ENCODE data around the gene PTX3.

The PTX3 gene

DNA sequence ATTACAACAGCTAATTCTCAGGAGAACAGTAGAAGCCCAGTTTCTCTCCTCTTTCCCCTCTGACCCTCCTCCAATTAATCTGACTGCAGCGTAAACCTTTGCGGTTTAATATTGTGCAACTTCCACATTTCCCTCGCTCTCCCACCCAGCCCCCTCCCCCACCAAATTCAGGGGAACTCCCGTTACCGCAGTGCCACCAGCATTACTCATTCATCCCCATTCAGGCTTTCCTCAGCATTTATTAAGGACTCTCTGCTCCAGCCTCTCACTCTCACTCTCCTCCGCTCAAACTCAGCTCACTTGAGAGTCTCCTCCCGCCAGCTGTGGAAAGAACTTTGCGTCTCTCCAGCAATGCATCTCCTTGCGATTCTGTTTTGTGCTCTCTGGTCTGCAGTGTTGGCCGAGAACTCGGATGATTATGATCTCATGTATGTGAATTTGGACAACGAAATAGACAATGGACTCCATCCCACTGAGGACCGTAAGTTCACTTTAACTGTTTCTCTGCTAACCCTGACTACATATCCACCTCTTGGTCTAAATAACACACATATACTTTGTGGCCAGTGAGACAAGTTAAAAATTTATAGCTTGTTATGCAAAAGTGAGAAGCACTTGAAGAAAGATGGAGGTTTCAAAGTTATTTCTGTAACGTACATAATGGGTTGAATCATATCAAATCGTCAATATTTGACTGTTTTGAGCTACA, at the start of gene PTX3:
PTX3 (plus strand) TSS at position 268 of the 709 bp plus-strand sequence; CDS start at position 352, 84 bp downstream.
- DNase-seq (ENCODE audit: low read depth): peak; percentile 11

DNA sequence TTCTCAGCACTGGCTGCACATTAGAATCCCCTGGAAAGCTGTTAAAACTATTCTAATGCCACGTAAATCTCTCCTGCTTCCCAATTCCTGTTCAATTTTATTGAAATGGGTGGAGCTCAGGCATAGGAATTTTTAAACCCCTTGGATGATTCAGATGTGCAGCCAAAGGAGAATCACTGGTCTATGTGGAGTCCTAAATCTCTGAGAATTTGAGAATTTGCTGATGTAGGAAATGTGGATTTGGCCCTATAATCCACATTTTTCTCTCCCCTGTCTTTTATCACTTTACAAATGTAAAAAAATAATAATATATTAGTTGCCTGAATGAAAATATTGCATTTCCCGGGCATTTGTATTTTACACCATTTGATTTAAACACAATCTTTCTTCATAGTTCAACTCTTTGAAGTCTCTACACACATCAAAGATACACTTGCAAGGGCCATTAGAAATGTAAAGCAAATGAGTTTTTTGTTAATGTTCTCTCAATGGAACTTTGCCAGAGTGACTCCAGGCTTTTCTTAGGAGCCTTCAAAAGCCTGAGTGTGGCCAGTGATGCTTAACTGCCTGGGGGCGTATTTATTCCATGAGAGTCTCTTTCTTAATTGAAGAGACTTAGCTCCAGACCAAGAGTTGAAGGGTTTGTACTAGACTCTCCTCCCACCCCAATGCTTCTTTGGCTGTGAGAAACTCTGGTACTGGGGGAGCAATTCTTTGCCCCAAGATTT, 48.8 kb upstream of the PTX3 start:
- no peak for DNase-seq (ENCODE audit: low read depth)

DNA sequence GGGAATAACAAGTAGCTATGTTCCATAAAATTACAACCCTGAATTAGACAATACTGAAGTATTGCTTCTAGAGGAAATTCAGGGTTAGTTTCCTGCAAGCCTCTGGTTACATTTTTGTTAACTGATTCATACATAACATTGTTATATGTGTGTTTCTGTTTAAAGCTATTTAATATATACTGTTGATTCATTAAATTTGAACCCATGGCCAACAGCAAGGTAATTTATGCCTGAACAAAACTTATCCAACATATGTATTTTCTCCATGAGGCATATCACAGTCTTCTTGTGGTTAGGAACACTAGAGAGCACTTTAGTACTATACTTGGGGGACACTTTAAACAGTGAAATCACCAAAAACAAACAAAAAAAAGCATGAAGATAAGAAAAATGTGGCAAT, 47.7 kb upstream of the PTX3 start:
- no peak for DNase-seq (ENCODE audit: low read depth)

DNA sequence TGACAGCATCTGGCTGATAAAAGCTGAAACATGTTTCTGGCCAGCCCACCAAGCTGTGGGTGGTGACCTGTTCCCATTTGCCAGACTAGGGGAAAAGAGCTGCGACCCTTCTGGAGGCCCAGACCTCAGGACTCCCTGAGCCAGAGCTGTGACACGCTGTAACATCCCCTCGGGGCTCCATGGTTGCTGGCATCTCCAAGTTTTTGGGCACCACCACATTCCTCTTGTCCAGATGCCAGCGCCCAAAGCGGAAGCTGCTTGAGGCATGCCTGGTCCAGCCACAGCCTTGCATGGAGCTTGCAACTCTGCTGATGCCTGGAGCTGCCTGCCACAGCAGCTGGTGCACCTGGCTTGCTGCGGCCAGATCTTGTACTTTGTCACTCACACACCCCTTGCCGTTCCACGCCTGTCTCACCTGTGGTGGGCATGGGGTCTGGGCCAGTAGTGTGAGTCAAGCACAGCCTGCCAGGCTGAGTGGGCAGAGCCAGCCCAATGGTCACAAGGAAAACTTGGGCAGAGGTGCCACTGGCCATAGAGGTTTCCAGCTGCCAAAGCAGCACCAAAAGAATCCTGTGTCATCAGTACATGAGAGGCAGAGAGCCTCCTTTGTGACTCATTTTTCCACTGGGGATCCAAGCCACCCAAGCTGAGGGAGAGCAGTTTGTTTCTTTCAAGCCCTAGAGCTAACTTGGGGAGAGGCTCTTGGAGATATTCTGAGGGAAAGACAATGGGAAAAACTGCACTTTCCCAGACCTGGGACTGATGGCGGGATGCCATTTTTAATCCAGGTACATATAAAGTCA, 45.7 kb upstream of the PTX3 start:
- no peak for DNase-seq (ENCODE audit: low read depth)

DNA sequence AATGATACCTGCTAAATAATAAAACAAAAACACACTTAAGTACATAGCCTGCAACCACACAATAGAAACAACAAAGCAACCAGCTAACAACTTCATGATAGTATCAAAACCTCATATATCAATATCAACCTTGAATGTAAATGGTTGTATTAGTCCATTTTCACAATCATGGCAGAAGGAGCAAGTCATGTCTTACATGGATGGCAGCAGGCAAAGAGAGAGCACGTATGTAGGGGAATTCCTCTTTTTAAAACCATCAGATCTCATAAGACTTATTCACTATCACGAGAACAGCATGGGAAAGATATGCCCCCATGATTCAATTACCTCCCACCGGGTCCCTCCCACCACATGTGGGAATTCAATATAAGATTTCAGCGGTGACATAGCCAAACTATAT, 44.5 kb upstream of the PTX3 start:
- DNase-seq (ENCODE audit: low read depth): no peak

DNA sequence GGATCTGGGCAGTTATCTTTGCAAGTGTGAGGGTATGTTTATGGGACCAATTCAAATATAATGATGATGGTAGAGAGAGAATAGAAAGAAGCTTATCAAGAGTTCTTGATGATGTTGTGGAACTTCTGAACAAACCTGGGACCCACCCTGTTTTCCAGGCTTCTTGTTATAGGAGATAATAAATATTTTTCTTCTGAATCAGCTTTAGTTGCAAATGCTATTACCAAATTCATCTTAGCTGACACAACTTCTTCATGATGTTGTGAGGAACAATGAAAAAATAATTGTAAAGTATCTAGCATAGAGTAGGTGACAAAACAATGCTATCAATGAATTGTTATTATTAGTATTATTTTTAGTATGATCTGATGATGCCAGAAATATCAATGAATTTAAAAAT, 43.5 kb upstream of the PTX3 start:
- no peak for DNase-seq (ENCODE audit: low read depth)

DNA sequence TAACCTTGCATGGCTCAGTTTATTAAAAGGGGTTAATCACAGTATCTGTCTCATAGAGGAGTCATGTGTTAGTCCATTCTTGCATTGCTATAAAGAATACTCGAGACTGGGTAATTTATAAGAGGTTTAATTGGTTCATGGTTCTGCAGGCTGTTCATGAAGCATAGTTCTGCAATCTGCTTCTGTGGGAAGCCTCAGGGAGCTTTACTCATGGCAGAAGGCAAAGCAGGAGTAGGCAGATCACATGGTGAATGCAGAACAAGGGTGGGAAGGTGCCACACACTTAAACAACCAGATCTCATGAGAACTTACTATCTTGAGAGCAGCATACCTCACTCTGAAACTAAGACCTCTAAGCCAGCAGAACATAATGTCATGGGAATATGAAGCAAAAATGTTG, 42.2 kb upstream of the PTX3 start:
- DNase-seq (ENCODE audit: low read depth): no peak

DNA sequence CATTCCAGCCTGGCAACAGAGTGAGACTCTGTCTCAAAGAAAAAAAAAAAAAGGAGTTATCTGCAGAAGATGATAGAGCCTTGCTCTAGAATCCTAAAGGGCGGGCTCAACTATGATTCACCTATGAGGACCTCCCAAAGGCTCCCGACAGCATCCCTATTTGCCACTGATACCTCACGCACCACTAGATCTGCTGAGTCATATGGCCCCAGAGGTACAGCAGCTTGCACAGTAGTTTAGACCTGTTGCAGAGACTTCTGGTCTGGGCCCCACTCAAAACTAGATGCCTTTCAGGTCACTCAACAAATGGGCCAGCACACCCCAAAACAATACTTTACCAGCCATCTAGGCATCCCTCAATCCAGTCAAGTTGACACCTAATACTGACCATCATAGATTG, 38.1 kb upstream of the PTX3 start:
- DNase-seq (ENCODE audit: low read depth): no peak

DNA sequence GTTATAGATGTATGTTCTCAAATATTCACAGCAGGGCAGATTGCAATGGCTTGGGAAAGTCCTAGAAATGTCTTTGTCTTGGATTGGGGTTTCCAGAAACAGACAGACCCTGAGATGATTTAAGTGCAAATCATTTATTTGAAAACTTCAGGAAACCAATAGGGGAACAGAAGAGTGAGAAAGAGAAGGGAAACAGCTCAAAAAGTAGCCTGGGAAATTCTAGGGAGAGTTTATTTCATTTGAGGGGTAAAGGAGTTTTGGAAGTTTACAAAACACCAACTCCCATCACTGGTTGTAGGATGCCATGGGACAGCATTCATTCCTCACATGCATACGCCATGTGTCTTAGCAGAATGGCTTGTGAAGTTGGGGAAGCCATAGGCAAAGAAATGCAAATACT, 32.3 kb upstream of the PTX3 start:
- DNase-seq (ENCODE audit: low read depth): no peak

DNA sequence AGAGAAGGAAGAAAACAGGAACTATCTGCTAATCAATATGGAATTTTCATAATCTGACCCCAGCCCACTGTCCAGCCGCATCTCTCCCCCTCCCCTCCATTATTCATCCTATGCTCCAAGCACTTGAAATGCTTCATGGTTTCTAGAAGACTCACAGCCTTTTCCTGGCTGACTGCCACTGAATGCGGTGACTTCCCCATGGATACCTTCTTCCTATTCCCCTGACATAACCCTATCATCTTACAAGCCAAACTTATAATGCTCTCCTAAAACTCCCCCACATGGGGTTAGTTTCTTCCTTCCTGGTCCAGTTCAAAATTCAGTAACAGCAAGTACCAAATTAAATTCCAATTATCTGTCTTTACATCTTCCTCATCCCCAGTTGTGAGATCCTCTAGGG, 31.2 kb upstream of the PTX3 start:
- no peak for DNase-seq (ENCODE audit: low read depth)

DNA sequence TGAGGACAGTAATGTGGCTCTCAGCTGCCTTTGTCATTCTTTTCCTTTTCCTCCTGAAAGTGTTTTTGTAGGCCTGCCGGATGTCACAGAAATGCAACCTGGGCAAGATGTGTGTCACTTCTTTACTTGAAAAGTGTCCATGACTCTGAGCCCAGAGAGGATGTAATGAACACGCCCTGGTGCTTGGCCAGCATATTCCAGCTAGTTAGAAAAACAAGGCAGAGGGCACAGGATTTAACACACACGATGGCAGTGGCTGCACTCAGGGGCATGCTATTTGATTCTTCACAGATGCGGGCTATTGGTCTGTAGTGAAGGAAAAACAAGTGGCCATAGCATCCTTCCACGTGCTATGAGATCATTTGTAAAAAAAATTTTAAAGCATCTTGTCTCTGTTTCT, 30.3 kb upstream of the PTX3 start:
- DNase-seq (ENCODE audit: low read depth): no peak

DNA sequence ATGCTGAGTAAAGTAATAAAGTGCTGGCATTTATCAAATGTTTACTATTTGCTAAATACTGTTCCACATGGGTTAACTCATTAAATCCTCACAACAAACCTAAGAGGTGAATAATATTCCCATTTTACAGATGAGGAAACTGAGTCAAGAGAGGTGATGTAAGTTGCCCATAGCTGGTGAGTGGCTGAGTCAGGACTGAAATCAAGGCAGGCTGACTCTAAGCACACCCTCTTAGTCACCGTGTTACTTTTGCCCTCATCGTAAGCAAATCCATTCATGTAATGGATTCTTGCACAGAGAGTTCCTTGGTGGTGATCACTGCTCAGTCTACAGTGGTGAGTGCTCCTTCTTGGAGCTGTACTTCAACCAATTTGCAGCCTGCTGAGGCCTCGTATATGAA, 28.9 kb upstream of the PTX3 start:
- no peak for DNase-seq (ENCODE audit: low read depth)

DNA sequence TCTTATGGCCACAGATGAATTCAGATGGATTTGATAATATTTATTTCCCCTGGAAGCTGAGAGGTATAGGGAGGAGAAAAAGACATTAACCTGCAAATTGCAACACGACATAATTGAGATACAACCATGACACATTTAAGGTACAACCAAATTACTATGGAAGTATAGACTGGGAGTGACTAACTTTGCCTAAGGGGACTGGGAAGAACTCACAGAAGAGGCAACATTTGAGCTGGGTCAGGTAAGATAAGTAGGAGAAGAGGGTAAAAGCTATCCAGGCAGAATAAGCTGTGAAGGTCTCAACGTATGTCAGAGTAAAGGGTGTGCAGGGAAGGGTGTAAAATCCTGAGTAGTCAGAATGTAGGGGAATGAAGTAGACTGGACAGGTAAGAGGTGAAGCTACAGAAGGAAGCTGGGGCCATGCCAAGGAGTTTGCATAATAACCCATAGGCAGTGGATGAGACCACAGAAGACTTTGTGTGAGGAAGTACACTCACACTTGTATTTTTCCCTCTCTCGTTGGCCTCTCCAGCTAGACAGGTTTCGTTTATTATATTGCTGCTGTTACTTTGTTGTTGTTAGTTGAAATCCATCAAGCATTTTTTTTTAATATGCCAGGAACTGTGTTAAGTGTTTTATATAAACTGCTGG, 28.0 kb upstream of the PTX3 start:
- no peak for DNase-seq (ENCODE audit: low read depth)

DNA sequence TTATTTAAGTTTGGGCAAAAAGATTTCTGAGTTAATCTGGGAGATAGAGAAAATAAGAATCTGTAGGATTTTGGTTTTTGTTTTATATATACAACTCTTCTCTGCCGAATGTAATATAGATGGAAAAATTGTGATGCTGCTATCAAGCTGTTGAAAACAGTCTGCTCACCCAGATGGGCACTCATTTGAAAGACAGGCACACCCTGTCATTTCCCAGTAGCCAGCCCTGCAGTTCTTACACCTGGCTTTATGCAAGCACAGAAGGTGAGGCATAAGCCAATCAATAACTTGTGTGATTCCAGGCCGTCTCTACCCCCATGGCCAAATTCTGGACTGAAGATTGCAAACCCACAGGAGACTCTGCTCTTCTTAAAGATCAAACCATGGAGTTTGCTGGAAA, 27.1 kb upstream of the PTX3 start:
- DNase-seq (ENCODE audit: low read depth): no peak

DNA sequence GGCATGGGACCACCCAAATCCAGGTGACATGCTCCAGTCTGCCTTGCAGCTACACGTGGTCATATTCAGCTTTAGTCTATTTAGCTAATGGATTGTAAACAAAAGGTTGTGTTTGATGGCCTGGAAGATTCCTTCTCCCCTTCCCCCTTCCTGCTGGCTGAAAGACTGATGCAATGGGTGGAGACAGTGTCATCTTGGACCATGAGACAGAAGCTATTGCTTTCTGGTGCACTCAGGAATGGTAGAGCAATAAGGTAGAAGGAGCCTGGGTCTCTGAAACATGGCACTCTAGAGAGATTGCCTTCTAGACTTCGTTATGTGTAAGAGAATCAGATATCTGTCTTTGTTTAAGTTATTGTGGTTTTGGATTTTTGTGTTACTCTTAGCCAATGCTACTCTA, 25.7 kb upstream of the PTX3 start:
- DNase-seq (ENCODE audit: low read depth): no peak

DNA sequence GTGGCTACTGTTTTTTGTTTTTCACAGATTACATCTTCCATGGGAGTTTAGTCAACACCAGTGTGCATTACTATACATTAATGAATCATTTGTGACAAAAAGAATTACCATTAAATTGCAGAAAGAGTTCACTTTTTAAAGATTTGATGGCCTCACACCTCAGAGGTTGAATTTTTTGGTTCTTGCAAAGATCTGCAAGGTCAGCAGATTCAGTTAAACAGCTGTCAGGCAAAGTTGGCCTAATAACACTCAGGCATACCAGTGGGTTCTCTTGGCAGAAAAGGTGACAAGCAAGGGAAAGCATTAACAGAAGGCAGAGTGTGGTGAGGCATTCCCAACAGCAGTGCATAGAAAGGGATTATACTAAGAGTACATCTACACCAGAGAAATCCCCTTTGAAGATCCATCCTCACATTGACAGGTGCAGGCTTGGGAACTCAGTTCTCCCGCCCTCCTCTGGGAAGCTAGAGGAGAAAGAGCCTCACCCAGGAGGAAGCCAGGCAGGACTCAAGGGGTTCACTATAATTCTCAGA, 24.3 kb upstream of the PTX3 start:
- DNase-seq (ENCODE audit: low read depth): no peak

DNA sequence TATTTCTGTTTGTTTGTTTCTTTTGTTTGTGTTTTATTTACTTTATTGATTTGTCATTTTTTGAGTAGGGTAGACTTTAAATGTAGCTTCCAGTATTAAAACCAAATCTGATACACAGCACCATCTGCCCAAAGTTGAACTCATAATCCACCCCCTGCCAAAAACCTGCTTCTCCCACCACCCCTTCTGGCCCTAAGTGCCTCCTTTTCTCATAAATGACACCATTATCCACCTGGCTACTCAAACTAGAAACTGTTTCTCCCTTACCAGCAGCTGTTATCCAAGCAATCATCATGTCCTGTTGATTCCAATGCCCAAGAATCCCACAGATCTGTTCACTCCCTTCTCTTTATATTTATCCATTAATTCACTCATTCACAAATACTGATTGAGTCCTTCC, 21.8 kb upstream of the PTX3 start:
- no peak for DNase-seq (ENCODE audit: low read depth)

DNA sequence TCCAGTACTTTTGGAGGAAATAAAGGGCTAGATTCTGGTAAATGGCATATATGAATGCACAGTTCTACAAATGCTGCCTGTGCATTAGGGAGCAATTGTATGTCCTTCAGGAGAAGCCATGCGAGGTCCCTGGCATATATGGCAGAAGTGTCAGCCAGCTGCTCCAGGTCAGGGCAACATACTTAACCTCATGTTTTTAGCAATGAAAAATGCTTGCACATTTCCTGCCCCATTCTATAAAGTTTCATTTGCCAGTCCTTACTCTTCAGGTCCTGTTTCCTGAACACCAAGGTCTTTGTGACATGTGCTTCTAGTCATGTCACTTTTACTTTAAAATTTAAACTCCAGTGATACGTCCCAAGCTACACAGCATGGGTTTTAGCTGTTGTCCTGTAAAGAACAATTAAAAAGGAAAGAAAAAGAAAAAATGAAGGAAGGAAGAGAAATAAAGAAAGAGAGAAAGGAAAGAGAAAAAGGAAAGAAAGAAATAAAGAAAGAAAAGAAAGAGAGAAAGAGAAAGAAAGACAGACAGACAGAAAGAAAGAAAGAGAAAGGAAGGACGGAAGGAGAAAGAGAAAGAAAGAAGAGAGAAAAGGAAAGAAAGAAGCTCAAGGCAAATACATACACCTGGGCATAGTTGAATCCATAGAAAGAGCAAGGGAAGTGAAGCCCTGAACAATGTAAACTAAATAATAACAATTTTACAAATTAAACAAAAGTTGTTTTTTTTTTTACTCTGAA, 20.1 kb upstream of the PTX3 start:
- DNase-seq (ENCODE audit: low read depth): no peak

DNA sequence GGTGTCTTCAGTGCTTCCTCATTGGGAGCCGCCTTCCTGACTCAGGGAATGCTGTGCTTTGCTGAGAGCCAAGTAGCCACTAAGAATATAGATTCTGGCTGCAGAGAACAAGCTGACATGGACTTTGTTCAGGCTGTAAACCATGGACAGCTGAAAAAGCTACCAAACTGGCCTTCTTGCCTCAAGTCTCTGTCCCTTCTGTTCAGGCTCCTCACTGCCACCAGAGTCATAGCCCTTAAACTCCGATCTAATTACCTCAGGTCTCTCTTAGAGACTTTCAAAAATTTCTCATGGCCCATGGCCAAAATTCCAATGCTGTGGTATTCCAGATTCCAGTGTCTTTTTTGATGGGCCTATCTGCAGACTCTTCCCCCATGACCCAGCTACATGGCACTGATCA, 19.4 kb upstream of the PTX3 start:
- no peak for DNase-seq (ENCODE audit: low read depth)

DNA sequence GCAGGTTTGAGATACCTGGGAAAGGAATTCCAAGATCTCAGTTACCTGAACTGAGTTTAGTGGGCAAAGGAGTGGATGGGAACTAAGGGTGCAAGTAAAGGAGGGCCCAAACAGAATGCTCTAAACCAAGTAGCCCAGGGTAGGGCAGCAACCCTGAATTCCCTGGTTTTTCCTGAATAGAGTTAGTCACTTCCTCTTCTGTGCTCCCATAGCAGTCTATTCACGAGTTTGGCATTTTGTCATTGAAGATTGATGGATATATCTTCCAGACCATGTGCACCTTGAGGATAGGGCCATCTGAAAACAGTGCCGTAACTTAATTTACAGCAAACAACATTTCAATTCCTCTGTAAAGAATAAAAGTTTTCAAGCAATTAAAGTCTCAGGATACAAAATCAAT, 18.5 kb upstream of the PTX3 start:
- no peak for DNase-seq (ENCODE audit: low read depth)

DNA sequence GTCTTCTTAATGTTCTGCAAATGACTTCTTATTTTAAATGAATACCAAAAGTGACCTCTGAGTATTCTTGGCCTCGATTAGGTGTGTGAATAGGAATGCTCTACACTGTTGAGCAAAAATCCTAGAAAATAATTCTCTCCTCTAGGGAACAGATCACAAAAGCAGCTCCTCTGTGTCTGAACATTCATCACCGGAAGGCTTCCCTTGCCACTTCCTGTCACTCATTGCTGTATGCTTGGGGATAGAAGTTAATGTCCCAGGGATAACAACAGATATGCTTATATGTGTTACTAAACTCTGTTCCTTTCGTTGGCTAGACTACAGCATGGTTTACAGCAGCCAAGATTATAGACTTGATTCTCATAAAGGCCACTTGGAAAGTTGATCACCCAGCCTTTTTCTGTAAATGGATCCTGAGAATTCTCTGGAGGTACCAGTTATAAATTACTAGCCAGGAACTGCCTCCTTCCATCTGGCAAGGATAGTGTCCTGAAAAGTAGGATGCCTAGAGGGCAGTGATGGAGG, 16.0 kb upstream of the PTX3 start:
- DNase-seq (ENCODE audit: low read depth): no peak
